IPS-18c (cell line): ENCODE results near the gene ZNF234.
A peak's percentile ranks its signal among the peaks of the same experiment; 100 is the strongest.
"Not testable (repeated sequence)": the region's sequence is repeated elsewhere in the genome, so short reads cannot be mapped to it uniquely, and the experiment has no call there.

ENCODE experiments used
- H3K4me3 ChIP-seq: 2 replicates; pipeline ENCODE4 v1.7.0; 2013; ENCODE audit warnings: low read depth, mild to moderate bottlenecking, low read length, moderate library complexity; ENCODE audit not compliant: insufficient read depth
- H3K9me3 ChIP-seq: one replicate; pipeline ENCODE4 v1.6.1; 2013; ENCODE audit warnings: mild to moderate bottlenecking, low read length, moderate library complexity; ENCODE audit not compliant: control insufficient read depth, insufficient read depth

Gene ZNF234

GRCh38 chr19:44141191-44142058 lies at the start of gene ZNF234:
ZNF234 (plus strand) TSS chr19:44141554; CDS start chr19:44144633, 3,079 bp downstream.
- peak within 1 kb of the TSS; percentile 61 for H3K4me3 ChIP-seq

DNA sequence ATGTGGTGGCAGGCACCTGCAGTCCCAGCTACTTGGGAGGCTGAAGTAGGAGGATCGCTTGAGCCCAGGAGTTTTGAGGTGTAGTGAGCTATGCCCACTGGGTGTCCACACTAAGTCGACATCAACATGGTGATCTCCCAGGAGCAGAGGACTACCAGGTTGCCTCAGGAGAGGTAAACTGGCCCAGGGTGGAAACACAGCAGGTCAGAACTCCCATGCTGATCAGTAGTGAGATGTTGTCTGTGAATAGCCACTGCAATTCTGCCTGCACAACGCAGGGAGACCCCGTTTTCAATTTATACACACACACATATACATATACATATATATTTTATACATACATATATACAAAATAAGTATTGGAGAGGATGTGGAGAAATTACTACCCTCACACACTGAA lies 49.2 kb upstream of the ZNF234 start:
- Histone ChIP-seq H3K4me3 (no peak overlapping the region), H3K9me3 (no peaks in the 10 kb centered on the region)

More at GRCh38 chr19:44141191-44142058, at the start of gene ZNF234:
- no peaks in the 10 kb centered on the region for H3K9me3 ChIP-seq

- Histone ChIP-seq H3K9me3 (no peaks in the 10 kb centered on the region), H3K4me3 (peak within 1 kb of the TSS; percentile 86)
These were observed 47.2 kb upstream of the ZNF234 start, which contains the start of gene ZNF224 for GRCh38 chr19:44093931-44094765. ZNF224 (plus strand) TSS chr19:44094361; CDS start chr19:44097874, 3,513 bp downstream.

DNA sequence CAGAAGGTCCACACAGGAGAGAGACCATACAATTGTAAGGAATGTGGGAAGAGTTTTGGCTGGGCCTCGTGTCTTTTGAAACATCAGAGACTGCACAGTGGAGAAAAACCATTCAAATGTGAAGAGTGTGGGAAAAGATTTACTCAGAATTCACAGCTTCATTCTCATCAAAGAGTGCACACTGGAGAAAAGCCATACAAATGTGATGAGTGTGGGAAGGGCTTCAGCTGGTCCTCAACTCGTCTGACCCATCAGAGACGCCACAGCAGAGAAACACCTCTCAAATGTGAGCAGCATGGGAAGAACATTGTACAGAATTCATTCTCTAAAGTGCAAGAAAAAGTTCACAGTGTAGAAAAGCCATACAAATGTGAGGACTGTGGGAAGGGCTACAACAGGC lies 33.6 kb upstream of the ZNF234 start:
- Histone ChIP-seq H3K9me3 (peaks cover 12% of the 10 kb centered on the region), H3K4me3 (no peak overlapping the region)

DNA sequence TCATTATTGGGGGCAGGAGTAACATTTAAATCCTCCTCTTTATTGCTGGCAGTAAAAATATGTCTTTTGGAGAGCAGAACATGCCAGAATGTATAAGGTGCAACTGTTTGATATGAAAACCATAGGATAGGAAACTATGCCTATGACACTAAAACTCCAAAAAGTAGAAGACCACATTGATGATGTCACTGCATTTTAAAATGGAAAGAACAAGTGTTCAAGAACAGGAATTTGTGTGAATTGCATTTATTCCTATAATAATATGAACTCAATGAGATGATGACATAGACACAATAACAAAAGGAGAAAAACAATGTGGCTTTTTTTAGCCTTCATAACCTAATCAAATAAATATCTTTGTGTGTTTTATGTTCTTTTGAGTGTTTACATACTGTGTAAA lies 31.9 kb upstream of the ZNF234 start:
- Histone ChIP-seq H3K9me3 (peaks cover 12% of the 10 kb centered on the region), H3K4me3 (no peak overlapping the region)

- Histone ChIP-seq H3K9me3 (peaks cover 3% of the 10 kb centered on the region), H3K4me3 (peak overlapping the region; percentile 64)
These were observed 29.4 kb upstream of the ZNF234 start for GRCh38 chr19:44111910-44112463.

DNA sequence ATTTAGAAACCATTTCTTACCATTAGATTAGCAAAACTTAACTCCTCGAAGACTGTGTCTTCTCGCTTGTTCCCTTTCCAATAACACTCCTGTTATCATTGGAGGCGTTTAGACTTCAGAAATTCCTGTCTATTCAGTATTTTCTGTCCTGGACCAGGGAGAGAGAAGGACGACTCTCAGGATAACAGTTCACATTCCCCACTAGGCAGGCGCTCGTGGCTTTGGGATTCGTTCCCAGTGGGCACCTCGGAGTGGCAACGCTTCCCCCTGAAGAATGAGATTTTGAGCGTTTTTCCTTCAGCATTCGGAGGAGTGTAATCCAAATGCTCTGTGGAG lies 28.6 kb upstream of the ZNF234 start:
- Histone ChIP-seq H3K9me3 (no peaks in the 10 kb centered on the region), H3K4me3 (peak overlapping the region; percentile 64)

DNA sequence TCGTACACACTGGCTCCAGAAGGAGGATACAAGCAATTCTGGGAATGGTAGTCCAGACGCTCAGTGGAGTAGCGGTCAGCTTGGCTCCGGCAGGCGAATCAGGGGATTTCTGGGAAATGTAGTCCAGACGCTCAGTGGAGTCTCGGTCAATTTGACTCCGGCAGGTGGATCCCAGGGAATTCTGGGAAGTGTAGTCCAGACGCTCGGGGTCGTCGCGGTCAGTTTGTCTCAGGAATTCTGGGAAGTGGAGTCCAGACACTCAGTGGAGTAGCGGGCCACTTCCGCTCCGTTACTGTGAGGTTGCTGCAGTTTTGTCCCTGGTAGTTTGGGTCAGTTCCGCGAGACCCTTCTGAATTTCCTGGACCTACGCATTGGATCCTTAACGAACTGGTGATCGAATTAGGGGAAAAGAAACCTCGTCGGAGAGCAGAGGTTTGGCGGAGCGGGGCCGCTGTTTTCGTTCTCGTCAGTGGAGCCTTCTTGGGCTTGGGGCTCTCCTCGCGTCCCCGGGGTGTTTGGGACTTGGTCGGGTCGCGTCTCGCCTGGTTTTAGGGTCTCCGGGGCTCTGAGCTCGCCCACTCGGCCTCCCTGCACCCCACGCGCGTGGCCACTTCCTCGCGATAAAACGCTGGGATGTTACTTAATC lies 28.1 kb upstream of the ZNF234 start, which contains the start of gene ZNF225:
TSS of gene ZNF225 (plus strand) at position 262 of the 646 bp plus-strand sequence. CDS start 2,429 bp downstream, outside the sequence.
- peak within 1 kb of the TSS; percentile 64 for H3K4me3 ChIP-seq
- H3K9me3 ChIP-seq = no peaks in the 10 kb centered on the region

DNA sequence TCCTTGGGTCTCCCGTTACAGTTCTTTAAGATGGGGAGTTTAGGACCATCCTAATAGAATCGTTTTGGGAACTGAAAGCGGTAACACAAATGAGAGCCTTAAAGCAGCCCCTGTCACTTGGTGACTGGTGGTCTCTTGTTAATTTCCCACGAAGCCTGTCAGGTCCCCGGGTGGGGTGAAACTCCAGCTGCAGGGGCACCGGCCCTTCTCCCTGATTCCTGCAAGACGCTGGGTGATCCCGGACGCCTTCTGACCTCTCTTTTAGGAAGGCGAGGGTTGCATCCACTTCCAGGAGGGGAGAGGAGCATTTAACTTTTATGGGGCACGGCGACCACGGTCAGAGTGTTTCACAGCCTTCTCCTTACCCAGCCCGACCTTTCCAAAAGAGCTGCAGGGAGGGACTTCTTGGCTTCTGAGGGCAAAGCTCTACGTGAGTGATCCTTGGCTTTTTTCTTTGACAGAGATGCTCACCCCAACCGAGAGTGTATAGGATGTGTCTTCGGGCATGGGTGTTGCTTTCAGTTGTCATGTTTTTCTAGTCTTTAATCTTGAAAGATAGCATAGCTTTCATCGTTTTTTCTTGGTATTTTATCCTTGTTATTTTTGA lies 27.5 kb upstream of the ZNF234 start:
- no peaks in the 10 kb centered on the region for H3K9me3 ChIP-seq
- H3K4me3 ChIP-seq = peak overlapping the region; percentile 64

GRCh38 chr19:44121162-44121561 lies 20.2 kb upstream of the ZNF234 start:
- not testable (repeated sequence) for H3K9me3 ChIP-seq, H3K4me3 ChIP-seq

DNA sequence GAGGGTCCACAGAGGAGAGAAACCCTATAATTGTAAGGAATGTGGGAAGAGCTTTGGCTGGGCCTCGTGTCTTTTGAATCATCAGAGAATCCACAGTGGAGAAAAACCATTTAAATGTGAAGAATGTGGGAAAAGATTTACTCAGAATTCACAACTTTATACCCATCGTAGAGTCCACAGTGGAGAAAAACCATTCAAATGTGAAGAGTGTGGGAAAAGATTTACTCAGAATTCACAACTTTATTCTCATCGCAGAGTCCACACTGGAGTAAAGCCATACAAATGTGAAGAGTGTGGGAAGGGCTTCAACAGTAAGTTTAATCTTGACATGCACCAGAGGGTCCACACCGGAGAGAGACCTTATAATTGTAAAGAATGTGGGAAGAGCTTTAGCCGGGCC lies 9.4 kb upstream of the ZNF234 start:
- Histone ChIP-seq H3K4me3 (no peak overlapping the region; the same call in 1 of the 2 replicates), H3K9me3 (peaks cover 10% of the 10 kb centered on the region)

DNA sequence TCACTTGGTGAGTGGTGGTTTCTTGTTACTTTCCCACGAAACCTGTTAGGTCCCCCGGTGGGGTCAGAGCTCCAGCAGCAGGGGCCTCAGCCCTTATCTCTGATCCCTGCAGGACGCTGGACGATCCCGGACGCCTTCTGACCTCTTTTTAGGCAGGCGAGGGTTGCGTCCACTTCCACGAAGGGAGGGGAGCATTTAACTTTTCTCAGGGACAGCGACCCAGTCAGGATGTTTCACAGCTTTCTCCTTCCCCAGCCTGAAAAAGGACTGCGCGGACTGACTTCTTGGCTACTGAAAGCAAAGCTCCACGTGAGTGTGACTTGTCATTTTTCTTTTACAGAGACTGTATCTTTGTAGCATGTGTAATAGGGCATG lies 692 bp downstream of the ZNF234 start:
- Histone ChIP-seq H3K9me3 (no peaks in the 10 kb centered on the region), H3K4me3 (peak overlapping the region; percentile 61)

GRCh38 chr19:44149776-44150175 lies 8.4 kb downstream of the ZNF234 start:
- Histone ChIP-seq H3K9me3 (no peaks in the 10 kb centered on the region), H3K4me3 (no peak overlapping the region)

DNA sequence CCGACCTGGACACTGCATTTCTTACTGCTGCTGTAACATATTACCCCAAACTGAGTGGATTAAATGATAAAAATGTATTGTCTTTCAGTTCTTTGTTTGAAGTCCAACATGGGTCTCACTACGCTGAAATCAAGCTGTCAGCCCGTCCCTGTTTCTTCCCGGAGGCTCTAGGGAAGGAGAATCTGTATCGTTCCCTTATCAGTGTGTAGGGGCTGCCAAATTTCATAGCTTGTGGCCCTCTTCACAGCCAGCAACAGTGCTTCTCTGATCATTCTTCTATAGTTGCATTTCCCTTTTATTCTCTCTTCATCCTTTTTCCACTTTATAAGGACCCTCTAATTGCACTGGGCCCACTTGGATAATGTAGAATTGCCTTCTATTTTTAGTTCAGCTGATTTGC lies 10.1 kb downstream of the ZNF234 start:
- Histone ChIP-seq H3K9me3 (peaks cover 6% of the 10 kb centered on the region), H3K4me3 (no peak overlapping the region)

DNA sequence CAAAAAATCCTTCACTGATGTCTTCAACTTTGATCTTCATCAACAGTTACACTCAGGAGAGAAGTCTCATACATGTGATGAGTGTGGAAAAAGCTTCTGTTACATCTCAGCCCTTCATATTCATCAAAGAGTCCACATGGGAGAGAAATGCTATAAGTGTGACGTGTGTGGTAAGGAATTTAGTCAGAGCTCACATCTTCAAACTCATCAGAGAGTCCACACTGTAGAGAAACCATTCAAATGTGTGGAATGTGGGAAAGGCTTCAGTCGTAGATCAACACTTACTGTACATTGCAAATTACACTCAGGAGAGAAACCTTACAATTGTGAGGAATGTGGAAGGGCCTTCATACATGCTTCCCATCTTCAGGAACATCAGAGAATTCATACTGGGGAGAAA lies 15.1 kb downstream of the ZNF234 start:
- Histone ChIP-seq H3K4me3 (no peak overlapping the region), H3K9me3 (peaks cover 11% of the 10 kb centered on the region)

DNA sequence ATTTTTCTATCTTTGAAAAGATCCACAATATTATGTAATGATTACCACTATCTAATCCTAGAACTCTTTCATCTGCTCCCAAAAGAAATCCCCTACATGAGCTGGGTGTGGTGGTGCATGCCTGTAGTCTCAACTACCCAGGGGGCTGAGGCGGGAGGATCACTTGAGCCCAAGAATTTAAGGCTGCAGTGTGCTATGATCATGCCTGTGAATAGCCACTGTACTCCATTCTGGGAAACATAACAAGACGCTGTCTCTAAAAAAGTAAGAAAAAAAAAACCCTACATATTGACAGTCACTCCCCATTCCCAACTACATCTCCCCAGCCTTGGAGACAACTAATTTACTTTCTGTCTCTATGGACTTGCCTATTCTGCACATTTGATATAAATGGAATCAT lies 22.4 kb downstream of the ZNF234 start:
- Histone ChIP-seq H3K9me3 (no peaks in the 10 kb centered on the region), H3K4me3 (no peak overlapping the region)

DNA sequence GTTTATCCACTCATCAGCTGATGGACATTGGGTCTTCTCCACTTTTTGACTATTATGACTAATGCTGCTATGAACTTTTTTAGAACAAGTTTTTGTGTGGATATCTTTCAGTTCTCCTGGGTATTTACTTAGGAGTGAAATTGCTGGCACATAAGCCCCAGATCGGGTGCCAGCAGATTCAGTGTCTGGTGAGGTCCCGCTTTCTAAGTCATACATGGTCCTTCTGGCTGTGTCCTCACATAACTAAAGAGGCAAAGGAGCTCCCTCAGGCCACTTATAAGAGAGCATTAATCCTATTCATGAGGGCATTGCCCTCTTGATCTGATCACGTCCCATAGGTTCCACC lies 22.9 kb downstream of the ZNF234 start:
- Histone ChIP-seq H3K4me3 (peak overlapping the region; percentile 64; the same call in 1 of the 2 replicates), H3K9me3 (no peaks in the 10 kb centered on the region)
